ENCODE measurements around the gene NLGN2. TPM values are rescaled to one million over a fixed set of nuclear protein-coding genes. Genes with fewer than 3 reads are reported as not detected.

NLGN2 gene
- polyA plus RNA-seq, 1 experiment = 8.9 TPM

DNA sequence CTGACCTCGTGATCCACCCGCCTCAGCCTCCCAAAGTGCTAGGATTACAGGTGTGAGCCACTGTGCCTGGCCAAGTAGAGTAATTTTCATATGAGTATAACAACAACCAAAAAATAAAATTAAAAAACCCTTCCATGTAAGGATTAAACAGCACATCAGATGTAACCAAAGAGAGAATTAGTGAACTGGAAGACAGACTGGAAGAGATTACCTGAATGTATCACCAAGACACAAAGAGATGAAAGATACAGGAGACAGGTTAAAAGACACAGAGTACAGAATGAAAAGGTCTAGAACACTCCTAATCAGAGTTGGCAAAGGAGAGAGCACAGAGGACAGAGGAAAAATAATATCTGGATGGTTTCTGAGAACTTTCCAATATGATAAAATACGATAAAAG, 28.5 kb upstream of the NLGN2 start:
- POLR2A ChIA-PET = no interaction called here
- no peak overlapping the region for H3K4me3 ChIP-seq (ENCODE audit: low read depth, low read length)
- H3K27me3 ChIP-seq (ENCODE audit: control insufficient read depth, insufficient read depth, low read length) = peaks cover 37% of the 10 kb centered on the region
- TF ChIP-seq, protein P1, sequence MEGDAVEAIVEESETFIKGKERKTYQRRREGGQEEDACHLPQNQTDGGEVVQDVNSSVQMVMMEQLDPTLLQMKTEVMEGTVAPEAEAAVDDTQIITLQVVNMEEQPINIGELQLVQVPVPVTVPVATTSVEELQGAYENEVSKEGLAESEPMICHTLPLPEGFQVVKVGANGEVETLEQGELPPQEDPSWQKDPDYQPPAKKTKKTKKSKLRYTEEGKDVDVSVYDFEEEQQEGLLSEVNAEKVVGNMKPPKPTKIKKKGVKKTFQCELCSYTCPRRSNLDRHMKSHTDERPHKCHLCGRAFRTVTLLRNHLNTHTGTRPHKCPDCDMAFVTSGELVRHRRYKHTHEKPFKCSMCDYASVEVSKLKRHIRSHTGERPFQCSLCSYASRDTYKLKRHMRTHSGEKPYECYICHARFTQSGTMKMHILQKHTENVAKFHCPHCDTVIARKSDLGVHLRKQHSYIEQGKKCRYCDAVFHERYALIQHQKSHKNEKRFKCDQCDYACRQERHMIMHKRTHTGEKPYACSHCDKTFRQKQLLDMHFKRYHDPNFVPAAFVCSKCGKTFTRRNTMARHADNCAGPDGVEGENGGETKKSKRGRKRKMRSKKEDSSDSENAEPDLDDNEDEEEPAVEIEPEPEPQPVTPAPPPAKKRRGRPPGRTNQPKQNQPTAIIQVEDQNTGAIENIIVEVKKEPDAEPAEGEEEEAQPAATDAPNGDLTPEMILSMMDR (IDR thresholded peaks at IDR 0.05; ENCODE audit: low read depth, low read length) = no peak
- H3K9me3 ChIP-seq (ENCODE audit: control insufficient read depth, insufficient read depth, low read length) = peaks cover 8% of the 10 kb centered on the region
- DNase-seq (ENCODE audit: low read depth, low spot score) = no peak
- CTCF ChIA-PET = no interaction called here
- no peak overlapping the region for H3K27ac ChIP-seq (ENCODE audit: low read depth, low read length)

DNA sequence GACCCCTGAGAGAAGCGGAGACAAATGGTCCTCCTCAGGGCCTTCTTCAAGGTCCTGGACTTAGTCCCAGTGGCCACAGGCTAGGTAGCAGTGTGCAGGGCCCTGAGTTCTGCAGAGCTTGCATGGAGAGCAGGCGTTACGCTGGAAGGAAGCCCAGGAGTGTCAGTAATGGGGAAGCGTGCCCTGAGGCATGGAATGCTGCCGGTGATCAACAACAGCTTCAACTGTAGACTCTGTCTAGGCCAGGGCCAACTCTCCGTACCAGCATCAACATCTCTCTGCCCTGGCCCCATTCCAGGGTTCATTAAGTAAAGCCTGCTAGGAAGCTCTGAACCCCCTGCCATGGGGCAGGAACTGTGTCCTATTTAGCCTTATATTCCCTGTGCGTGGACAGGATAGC, 27.3 kb upstream of the NLGN2 start:
- no peak overlapping the region for H3K4me3 ChIP-seq (ENCODE audit: low read depth, low read length)
- H3K27me3 ChIP-seq (ENCODE audit: control insufficient read depth, insufficient read depth, low read length) = peaks cover 37% of the 10 kb centered on the region
- ChIA-PET POLR2A (interaction anchor here (0.6 to 0.8 kb wide), 3 partner anchors 14 to 53 kb away, joined by 3 to 7 read pairs (median 3); partner anchors contain the start of genes PLSCR3 and TMEM256), CTCF (interaction anchor here (1.1 kb wide), 1 partner anchor 180 kb away, joined by 3 read pairs; no protein-coding TSS in a partner anchor)
- DNase-seq (ENCODE audit: low read depth, low spot score) = no peak
- TF ChIP-seq, protein P1 (IDR thresholded peaks at IDR 0.05; ENCODE audit: low read depth, low read length) = no peak
- no peak overlapping the region for H3K27ac ChIP-seq (ENCODE audit: low read depth, low read length)
- H3K9me3 ChIP-seq (ENCODE audit: control insufficient read depth, insufficient read depth, low read length) = peaks cover 8% of the 10 kb centered on the region

DNA sequence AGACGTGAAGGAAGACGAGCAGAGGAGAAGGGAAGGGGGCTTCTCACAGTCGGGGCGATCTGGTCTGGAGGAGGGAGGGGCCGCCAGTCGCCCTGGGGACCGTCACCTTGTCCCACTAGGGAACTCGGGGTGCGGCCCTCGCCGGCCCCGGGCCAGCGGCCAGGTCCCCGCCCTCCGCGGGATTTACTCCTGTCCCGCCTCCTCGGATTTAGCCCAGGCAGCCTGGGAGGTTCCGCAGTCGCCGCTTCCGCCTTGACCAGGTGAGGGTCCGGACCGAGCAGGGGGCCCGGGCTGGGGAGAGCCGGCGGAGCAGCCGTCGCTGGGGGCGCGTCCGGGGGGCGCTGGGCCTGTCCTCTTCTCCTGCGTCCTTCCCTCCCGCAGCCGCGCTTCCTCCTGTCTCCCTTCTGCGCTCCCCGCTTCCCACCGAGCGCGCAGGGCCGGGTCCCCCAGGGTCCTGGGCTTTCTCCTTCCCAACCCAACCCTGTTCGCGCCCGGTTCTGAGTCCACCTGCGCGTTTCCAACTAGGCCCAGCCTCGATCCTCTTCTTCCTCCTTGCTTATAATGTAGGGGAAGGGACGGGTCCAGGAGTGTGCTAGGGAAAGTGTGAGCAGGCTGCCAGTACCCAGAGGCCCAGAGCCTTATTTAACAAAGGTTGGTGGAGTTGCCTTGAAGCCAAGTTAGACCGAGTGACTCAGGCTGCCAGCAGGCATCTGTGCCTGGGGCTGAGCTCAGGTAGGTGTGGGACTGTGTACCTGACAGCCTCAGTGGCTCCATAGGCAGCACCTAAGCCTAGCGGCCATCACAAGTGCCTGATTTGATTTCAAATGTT, 26.6 kb upstream of the NLGN2 start, which contains the start of gene TNK1:
Gene TNK1, plus strand, starts transcription at position 235 of the 829 bp plus-strand sequence. CDS start 1,838 bp downstream, outside the sequence.
- Histone ChIP-seq H3K9me3 (ENCODE audit: control insufficient read depth, insufficient read depth, low read length) (peaks cover 8% of the 10 kb centered on the region), H3K4me3 (ENCODE audit: low read depth, low read length) (peak within 1 kb of the TSS; percentile 22), H3K27ac (ENCODE audit: low read depth, low read length) (no peak within 1 kb of the TSS), H3K27me3 (ENCODE audit: control insufficient read depth, insufficient read depth, low read length) (peaks cover 37% of the 10 kb centered on the region)
- no peak for DNase-seq (ENCODE audit: low read depth, low spot score)
- CTCF ChIA-PET = interaction anchor here (1.1 kb wide), 1 partner anchor 179 kb away, joined by 3 read pairs; no protein-coding TSS in a partner anchor
- POLR2A ChIA-PET = interaction anchor here (0.8 kb wide), 1 partner anchor 13 kb away, joined by 3 read pairs; the partner anchor contains the start of gene PLSCR3
- TF ChIP-seq, protein P1 (IDR thresholded peaks at IDR 0.05; ENCODE audit: low read depth, low read length) = no peak

DNA sequence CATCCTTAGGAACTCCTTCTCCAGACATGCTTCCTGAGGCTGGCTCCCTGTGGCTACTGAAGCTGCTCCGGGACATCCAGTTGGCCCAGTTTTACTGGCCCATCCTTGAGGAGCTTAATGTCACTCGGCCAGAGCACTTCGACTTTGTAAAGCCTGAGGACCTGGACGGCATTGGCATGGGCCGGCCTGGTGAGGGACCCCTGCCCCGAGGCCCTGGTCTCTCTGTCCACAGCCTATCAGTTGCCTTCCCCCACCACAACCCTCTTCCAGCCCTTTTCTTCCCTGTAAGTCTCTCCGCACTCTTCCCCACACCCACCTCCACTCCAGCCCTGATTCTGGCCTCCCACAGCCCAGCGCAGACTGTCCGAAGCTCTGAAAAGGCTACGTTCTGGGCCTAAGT, 24.7 kb upstream of the NLGN2 start:
- H3K27ac ChIP-seq (ENCODE audit: low read depth, low read length) = no peak overlapping the region
- H3K9me3 ChIP-seq (ENCODE audit: control insufficient read depth, insufficient read depth, low read length) = peaks cover 8% of the 10 kb centered on the region
- ChIA-PET CTCF (no interaction called here), POLR2A (interaction anchor here (0.6 kb wide), 1 partner anchor 150 kb away, joined by 5 read pairs; no protein-coding TSS in a partner anchor)
- TF ChIP-seq, protein P1 (IDR thresholded peaks at IDR 0.05; ENCODE audit: low read depth, low read length) = no peak
- no peak overlapping the region for H3K4me3 ChIP-seq (ENCODE audit: low read depth, low read length)
- H3K27me3 ChIP-seq (ENCODE audit: control insufficient read depth, insufficient read depth, low read length) = peaks cover 37% of the 10 kb centered on the region
- DNase-seq (ENCODE audit: low read depth, low spot score) = no peak

DNA sequence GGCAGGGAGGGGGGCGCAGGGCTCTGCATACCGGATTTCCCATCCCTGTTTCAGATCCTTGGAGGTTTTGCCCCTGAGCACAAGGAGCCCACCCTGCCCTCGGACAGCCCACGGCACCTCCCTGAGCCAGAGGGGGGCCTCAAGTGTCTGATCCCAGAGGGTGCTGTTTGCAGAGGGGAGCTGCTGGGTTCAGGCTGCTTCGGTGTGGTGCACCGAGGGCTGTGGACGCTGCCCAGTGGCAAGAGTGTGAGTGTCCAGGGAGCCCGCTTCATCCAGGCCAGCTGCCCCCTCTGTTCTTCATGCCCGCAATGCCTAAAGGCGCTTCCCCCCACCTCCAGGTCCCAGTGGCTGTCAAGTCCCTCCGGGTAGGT, 24.3 kb upstream of the NLGN2 start:
- Histone ChIP-seq H3K27ac (ENCODE audit: low read depth, low read length) (no peak overlapping the region), H3K27me3 (ENCODE audit: control insufficient read depth, insufficient read depth, low read length) (peaks cover 37% of the 10 kb centered on the region), H3K9me3 (ENCODE audit: control insufficient read depth, insufficient read depth, low read length) (peaks cover 8% of the 10 kb centered on the region), H3K4me3 (ENCODE audit: low read depth, low read length) (no peak overlapping the region)
- ChIA-PET POLR2A (interaction anchor here (0.6 kb wide), 1 partner anchor 151 kb away, joined by 5 read pairs; no protein-coding TSS in a partner anchor), CTCF (no interaction called here)
- no peak for DNase-seq (ENCODE audit: low read depth, low spot score)
- TF ChIP-seq, protein P1 (IDR thresholded peaks at IDR 0.05; ENCODE audit: low read depth, low read length) = no peak

Measured in AG04450 (cell line).